ENCODE results near the gene HSPA1A. TPM values are rescaled to one million over a fixed set of nuclear protein-coding genes. Genes with fewer than 3 reads are reported as not detected.
"Not testable (repeated sequence)": the region's sequence is repeated elsewhere in the genome, so short reads cannot be mapped to it uniquely, and the experiment has no call there.

The HSPA1A gene
- total RNA-seq, 1 experiment from 2014 or later = 108 TPM

DNA sequence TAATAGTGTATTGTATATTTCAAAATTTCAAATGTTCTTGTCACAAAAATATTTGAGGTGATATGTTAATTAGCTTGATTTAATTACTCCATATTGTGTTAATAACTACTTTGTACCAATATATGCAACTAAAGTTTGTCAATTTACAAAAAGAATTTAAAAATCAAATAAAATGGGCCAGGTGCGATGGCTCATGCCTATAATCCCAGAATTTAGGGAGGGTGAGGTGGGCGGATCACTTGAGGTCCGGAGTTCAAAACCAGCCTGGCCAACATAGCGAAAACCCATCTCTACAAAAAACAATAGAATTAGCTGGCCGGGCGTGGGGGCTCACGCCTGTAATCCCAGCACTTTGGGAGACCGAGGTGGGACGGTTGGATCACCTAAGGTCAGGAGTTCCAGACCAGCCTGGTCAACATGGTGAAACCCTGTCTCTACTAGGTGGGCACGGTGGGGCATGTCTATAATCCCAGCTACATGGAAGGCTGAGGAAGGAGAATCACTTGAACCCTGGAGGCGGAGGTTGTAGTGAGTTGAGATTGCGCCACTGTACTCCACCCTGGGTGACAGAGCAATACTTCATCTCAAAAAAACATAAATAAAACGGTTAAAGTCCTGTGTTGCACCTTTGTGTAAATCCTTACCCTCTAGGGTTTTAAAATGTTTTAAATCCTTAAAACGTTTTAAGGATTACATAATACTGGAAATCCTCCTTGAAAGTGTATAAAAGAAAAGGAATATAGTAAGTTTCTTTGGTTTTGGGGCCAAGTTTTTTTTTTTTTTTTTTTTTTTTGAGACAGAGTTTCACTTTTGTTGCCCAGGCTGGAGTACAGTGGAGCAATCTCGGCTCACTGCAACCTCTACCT is 16.2 kb downstream of the HSPA1A start:
- no peak for DNase-seq (ENCODE audit: low read depth)

DNA sequence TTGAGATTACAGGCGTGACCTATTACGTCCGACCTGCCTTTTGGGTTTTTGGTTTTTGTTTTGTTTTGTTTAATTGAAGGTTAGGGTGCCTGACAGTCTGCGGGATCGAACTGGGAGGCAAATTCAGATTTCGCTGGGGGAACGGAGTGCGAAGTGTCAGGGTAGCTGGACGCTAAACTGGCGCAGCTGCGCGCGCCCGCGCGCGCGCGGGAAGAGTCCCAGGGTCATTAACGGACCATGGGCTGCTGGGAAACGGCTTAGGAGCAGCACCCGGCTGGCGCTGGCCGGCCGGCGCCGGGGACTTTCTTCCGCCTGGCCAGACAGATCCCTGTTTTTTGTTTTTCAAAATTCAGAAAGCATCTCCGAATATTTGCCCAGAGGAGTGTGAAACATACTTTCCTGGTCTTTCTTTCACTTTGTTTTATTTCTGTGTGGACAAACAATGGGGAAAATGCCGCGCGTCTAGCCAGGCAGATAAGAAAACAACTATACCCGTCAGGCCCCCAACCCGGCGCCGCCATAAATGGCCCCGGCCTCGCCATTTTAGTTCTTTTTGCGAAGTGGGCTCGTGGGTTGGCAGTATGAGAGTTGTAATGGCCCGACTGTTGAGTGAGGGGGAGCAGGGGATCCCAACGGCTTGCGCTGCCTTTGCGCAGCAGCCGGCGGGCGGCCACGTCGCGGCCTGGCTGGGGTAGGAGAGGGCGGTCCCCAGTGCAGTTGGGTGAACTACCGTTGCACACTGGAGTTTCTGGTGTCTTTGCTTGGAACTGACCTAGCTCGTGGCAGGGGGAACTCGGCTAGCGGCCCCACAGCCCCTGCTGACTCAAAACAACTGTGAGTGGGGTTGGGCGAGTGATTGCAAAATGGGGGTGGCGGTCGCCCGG is 19.3 kb downstream of the HSPA1A start:
- peak; percentile 90 for DNase-seq (ENCODE audit: low read depth)

DNA sequence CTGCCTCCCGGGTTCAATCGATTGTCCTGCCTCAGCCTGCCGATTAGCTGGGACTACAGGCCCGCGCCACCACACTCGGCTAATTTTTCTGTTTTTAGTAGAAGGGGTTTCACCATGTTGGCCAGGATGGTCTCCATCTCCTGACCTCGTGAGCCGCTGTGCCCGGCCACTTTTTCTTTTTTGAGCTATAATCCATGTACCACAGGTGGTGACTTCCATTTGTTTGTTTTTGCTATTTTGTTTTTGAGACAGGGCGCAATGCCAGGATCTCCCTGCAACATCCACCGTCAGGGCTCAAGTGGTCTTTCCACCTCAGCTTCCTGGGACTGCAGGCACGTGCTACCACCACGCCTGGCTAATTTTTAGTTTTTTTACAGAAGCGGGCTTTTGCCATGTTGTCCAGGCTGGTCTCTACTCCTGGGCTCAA is 20.7 kb downstream of the HSPA1A start:
- no peak for DNase-seq (ENCODE audit: low read depth)

- no peak for DNase-seq (ENCODE audit: low read depth)
Measured at GRCh38 chr6:31836474-31837368, 21.4 kb downstream of the HSPA1A start.

GRCh38 chr6:31837369-31838113 is 22.2 kb downstream of the HSPA1A start:
- DNase-seq (ENCODE audit: low read depth) = no peak

DNA sequence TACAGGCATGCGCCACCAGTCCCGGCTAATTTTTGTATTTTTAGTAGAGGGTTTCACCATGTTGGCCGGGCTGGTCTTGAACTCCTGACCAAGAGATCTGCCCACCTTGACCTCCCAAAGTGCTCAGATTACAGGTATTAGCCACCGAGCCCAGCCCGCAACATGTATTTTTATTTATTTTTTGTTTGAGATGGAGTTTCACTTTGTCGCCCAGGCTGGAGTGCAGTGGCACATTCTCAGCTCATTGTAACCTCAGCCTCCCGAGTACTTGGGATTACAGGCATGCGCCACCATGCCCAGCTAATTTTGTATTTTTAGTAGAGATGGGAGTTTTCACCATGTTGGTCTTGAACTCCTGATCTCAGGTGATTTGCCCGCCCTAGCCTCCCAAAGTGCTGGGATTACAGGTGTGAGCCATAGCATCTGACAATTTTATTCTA is 22.8 kb downstream of the HSPA1A start:
- not testable (repeated sequence) for DNase-seq (ENCODE audit: low read depth)

- DNase-seq (ENCODE audit: low read depth) = no peak
Measured at GRCh38 chr6:31838968-31839367, 23.6 kb downstream of the HSPA1A start.

- not testable (repeated sequence) for DNase-seq (ENCODE audit: low read depth)
Measured at GRCh38 chr6:31839779-31840126, 24.4 kb downstream of the HSPA1A start.

DNA sequence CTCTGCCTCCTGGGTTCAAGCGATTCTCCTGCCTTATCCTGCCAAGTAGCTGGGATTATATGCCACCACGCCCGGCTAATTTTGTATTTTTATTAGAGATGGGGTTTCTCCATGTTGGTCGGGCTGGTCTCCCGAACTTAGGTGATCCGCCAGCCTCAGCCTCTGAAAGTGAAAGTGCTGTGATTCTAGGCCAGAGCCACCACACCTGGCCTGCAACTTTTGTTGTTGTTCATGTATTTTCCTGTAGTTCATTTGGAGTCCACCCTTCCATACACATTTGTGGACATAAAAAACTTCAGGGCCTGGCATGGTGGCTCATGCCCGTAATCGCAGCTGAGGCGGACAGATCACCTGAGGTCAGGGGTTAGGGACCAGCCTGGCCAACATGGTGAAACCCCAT is 26.7 kb downstream of the HSPA1A start:
- no peak for DNase-seq (ENCODE audit: low read depth)

- no peak for DNase-seq (ENCODE audit: low read depth)
Measured at GRCh38 chr6:31844507-31844906, 29.2 kb downstream of the HSPA1A start.

DNA sequence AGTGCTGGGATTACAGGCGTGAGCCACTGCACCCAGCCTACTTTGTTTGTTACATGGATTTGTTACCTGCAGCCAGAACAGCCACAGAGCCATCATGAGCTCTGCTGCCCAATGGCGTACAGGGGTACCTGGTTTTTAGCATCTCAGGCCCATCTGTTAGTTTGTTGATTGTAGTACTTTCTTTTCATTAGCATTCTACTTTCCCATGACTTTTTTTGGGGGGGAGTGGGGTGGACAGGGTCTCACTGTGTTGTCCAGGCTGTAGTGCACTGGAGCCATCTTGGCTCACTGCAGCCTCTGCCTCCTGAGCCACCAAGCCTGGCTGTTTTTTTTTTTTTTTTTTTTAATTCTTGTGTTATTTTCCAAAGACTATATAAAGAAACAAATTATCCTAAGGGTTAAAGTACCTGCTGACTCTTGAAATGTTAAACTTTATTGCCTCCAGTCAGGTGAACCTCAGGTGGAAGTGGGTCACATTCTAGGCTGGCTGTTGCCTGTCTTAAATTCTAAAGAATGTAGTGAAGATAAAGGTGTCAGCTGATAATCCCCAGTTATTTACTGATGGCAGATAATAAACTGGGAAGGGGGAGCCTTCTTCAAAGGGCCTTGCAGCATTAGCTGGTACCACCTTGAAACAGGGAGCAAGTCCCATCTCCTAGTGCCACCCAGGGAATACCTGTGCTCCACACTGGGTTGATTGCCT is 32.1 kb downstream of the HSPA1A start:
- DNase-seq (ENCODE audit: low read depth) = no peak

- DNase-seq (ENCODE audit: low read depth) = no peak
Measured at GRCh38 chr6:31850765-31851484, 35.6 kb downstream of the HSPA1A start.

DNA sequence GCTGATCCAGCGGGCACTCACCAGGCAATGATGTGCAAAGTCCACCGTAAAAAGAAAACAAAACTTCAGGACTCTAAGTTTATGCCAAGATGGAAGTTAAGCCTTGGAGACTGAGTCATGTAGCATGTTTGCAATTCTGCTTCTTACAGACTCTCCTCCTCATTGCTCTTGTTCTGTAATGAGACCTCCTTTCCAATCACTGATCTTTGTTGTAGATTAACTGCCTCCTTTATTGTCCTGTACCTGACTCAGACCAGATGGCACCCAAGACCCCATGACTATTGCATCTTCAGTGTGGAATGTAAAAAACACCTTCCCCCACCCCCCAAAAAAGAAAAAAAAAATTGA is 36.1 kb downstream of the HSPA1A start:
- no peak for DNase-seq (ENCODE audit: low read depth)

DNA sequence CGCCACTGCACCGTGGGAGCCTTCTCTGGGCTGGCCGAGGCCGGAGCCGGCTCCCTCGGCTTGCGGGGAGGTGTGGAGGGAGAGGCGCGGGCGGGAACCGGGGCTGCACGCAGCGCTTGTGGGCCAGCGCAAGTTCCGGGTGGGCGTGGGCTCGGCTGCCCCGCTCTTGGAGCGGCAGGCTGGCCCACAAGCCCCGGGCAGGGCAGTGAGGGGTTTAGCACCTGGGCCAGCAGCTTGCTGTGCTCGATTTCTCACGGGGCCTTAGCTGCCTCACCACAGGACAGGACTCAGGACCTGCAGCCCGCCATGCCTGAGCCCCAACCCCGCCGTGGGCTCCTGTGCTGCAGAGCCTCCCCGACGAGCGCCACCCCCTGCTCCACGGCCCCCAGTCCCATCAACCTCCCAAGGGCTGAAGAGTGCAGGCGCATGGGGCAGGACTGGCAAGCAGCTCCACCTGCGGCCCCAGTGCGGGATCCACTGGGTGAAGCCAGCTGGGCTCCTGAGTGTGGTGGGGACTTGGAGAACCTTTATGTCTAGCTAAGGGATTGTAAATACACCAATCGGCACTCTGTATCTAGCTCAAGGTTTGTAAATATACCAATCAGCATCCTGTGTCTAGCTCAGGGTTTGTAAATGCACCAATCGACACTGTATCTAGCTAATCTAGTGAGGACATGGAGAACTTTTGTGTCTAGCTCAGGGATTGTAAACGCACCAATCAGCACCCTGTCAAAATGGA is 36.8 kb downstream of the HSPA1A start:
- DNase-seq (ENCODE audit: low read depth) = not testable (repeated sequence)

- not testable (repeated sequence) for DNase-seq (ENCODE audit: low read depth)
Measured at GRCh38 chr6:31857774-31858173, 42.4 kb downstream of the HSPA1A start.

DNA sequence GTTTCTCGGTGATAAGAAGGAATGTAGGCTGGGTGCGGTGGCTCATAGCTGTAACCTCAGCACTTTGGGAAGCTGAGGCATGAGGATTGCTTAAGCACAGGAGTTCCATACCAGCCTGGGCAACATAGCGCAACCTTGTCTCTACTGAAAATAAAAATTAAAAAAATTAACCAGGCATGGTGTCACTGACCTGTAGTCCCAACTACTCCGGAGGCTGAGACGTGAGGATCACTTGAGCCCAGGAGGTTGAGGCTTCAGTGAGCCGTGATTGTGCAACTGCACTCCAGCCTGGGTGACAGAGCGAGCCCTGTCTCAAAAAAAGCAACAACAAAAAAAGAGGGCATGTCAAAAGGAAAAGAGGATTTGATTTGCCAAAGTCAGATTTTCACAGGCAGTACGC is 43.4 kb downstream of the HSPA1A start:
- DNase-seq (ENCODE audit: low read depth) = no peak

DNA sequence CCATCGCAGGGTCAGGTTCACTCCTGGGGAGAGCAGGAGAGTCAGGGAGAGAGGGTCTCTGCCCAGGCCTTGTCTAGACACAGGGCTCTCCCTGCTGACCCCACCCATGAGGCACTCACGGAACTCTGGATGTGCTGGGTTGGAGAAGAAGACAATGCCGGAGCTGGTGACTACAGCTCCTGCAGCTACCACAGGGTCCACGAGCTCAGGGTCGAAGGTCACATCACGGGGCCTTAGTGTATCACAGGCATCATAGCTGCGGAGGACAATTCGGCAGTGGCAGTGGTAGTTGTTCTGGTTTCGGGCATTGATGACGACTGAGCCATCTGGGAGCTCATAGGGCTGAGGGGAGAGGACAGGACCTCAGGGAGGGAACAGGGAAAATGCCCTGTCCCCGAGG is 44.6 kb downstream of the HSPA1A start:
- no peak for DNase-seq (ENCODE audit: low read depth)

DNA sequence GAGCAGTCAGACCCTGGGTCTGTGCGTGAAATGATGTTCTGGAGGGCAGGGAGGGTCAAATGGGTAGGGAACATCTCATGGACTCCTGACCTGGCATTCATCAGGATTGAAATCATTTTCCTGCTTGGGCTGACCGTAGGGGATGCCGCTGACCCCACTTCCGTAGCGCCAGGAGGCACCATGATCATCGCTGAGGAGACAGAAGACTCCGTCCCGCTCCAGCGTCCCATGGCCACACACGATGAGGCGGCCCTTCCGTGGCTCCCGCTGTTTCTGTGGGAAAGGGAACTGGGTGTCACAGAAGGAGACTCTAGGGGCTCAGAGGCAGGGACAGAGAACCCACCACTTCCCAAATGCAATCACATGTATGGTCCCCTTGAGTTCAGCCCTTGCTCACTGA is 45.0 kb downstream of the HSPA1A start:
- DNase-seq (ENCODE audit: low read depth) = no peak

DNA sequence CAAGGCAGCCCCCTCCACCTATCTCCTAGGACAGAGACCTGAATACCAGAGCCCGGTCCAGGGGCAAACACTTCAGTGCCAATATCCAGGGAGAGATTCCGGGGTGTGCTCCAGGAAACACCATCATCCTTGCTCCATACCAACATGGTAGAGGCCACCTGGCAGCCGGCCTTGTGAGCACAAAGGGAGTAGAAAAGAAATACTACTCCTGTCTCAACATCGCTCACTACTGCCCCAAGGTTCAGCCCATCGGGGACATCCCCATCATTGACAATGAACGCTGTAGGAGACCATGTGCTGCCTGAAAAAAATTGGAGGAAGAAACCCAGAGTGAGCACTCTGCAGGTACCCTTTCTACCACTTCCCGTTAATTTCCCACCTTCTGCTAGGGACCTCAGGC is 45.8 kb downstream of the HSPA1A start:
- no peak for DNase-seq (ENCODE audit: low read depth)
